H54 (cell line): Measurements from ENCODE around the gene MAEA.
A peak's percentile ranks its signal among the peaks of the same experiment; 100 is the strongest.

Source experiments
- DNase-seq: peaks from one replicate; pipeline ENCODE4 v3.0.0; 2011; ENCODE audit warnings: low spot score, mixed read lengths; ENCODE audit not compliant: insufficient read length
- FAIRE-seq: peaks from 3 replicates; lab custom pipeline; 2011; peaks lifted over from hg19 to GRCh38; lab: Jason Lieb, UNC
- POLR2A ChIP-seq: IDR thresholded peaks from 2 replicates; pipeline ENCODE4 v1.6.1; 2011; ENCODE audit warnings: low read depth, mild to moderate bottlenecking, low read length

MAEA gene

GRCh38 chr4:1246111-1246881, 43.4 kb upstream of the MAEA start:
- DNase-seq (no peak), FAIRE-seq (no peak)
- no peak for TF ChIP-seq POLR2A

- TF ChIP-seq POLR2A = peak; percentile 26; the same call in 1 of the 2 replicates
- no peak for DNase-seq
- no peak for FAIRE-seq
Measured at GRCh38 chr4:1246901-1247863, 42.5 kb upstream of the MAEA start.

GRCh38 chr4:1247864-1248244, 41.8 kb upstream of the MAEA start:
- no peak for FAIRE-seq
- TF ChIP-seq POLR2A = no peak; the same call in 1 of the 2 replicates
- DNase-seq = no peak

GRCh38 chr4:1248245-1249147, 41.2 kb upstream of the MAEA start, which contains the start of gene CTBP1:
CTBP1 (minus strand) TSS chr4:1249130; CDS start chr4:1241331, 7,799 bp downstream.
- peak; percentile 28 for TF ChIP-seq POLR2A
- FAIRE-seq (no peak), DNase-seq (peak; percentile 86)

GRCh38 chr4:1249148-1249730, 40.5 kb upstream of the MAEA start:
- no peak for FAIRE-seq
- TF ChIP-seq POLR2A = no peak
- DNase-seq = peak; percentile 59

DNA sequence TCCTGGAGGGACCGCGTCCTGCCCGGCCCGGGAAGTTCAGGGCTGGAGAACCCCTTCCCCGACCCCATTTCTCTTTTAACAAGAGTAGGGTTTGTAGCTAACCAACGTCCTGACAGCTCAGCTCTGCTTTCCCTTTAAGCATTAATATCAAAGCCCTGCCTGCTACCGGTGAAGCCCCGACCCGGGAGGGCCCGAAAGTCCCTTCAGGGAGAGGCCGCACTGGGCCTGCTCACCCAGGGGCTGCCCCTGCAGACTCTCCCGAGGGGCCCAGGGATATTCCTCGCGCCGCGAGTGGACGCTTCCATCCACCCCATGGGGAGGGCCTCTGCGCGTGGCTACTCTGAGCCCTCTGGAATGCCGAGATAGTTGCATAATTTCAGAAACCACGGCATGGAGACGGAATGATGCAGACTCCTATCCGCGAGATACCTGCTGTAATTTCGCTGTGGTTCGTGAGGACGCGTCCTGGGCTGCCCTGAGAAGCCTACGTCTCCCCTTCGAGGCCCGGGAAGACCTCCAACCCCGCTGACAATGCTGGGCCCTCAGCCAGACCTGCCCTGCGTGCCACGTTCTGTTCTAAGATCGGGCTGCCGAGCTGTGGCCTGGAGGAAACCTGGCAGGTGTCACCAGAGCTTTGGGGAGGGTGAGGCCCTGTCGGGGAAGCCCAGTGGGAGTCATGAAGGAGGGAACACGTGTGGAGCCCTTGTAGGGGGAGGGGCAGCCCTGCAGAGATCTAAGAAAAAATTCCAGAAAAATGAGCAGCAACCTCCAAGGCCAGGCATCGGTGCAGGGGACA, 39.8 kb upstream of the MAEA start:
- no peak for TF ChIP-seq POLR2A
- no peak for DNase-seq
- FAIRE-seq = no peak

DNA sequence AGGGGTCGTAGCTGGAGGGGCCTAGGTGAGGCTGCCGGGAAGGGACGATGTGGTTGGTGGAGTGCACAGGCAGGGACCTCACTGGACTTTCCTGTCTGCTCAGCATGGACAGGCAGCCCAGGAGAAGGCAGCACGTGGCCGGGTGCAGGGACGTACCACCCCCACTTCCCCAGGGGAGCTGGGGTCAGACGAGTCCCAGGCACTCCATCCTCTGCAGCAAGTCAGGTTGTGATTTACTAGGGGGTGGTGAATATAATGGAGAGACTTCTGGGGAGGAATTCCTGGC, 39.2 kb upstream of the MAEA start:
- FAIRE-seq (no peak), DNase-seq (no peak)
- TF ChIP-seq POLR2A = no peak

DNA sequence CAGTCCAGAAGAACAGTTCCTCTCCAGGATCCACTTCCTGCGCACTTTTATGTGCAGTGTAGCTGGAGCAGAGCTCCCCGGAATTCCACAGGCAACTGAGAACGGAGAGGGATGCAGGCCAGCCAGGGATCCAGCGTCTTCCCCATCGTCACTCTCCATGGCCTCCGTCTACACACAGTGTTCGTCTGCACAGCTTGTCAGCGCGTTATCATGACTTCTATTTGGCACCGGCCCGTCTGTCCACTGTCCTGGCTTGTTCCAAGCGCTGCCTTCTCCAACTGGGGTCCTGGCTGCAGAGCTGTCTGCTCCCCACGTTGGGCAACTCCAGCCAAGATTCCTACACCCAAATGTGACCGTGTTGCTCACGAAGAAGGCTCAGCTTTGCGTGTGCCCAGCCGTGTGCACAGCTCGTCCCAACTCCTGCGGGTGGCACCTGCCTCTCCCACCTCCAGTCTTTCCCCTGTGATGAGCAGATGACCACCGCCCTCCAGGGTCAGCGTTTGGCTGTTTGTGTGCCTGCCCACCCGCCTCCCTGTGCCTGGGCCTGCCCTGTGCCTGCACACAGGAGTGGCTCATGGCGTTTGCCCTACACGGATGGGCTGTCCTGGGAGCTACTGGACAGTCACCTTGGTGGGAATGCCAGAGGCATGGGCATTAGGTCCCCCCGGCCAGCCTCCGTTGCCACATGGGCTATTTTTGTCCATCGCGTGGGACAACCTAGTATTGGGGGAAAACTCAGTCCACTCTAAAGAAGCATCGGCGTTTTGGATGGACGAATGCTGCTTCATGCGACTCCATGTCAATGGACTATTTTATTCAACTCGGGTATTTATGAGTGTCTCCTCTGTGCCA, 38.5 kb upstream of the MAEA start:
- TF ChIP-seq POLR2A = no peak
- FAIRE-seq (no peak), DNase-seq (no peak)

GRCh38 chr4:1251773-1252066, 38.0 kb upstream of the MAEA start:
- no peak for DNase-seq
- TF ChIP-seq POLR2A = no peak
- no peak for FAIRE-seq

DNA sequence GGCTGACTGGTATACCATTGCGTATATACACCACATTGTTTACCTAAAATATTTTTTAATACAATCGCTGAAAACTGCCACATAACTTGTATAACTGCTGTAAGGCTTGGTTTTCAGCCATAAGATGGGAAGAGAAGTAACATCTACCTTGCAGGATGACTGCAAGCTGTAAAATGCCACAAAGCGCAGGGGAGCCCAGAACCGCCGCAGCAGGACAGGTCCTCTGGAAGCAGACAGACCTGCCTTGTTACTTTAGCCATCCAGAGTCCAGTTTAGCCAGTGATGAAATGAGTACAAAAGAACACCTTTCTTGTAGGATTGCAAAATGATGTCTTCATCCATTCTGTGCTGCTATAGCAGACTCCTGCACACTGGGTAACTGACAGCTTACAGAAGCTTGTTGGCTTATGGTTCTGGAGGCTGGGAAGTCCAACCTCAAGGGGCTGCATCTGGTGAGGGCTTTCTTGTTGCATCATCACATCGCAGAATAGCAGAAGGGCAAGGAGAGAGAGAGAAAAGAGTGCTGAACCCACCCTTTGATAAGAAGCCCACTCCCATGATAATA, 36.7 kb upstream of the MAEA start:
- no peak for FAIRE-seq
- no peak for DNase-seq
- TF ChIP-seq POLR2A = no peak

DNA sequence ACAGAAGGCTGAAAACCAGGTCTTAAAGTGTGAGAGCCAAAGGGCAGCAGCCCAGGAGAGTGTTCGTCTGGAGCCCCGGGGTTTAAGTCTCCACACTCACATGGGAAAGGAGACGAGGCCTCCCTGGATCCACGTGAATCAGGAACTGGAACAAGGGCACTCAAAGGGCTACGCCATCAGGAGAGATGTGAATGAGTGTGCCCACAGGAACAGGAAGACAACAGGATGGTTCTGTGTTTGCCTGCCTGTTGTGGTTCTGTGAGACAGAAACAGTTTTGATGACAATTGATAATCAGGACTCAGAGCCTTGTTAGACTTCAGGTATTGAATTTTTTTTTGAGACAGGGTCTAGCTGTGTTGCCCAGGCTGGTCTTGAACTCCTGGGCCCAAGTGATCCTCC, 35.9 kb upstream of the MAEA start:
- FAIRE-seq (no peak), DNase-seq (no peak)
- no peak for TF ChIP-seq POLR2A

- no peak for DNase-seq
- TF ChIP-seq POLR2A = no peak
- FAIRE-seq = no peak
Measured at GRCh38 chr4:1255151-1255550, 34.5 kb upstream of the MAEA start.
